Measurements from ENCODE around the gene CSNK2B.

GRCh38 chr6:31705931-31706330 is 40.1 kb downstream of the CSNK2B start:
- TF ChIP-seq RAD21 (IDR thresholded peaks at IDR 0.05; ENCODE audit: insufficient read depth, low read depth, low read length) (no peak), EZH2 (IDR thresholded peaks at IDR 0.05; ENCODE audit: borderline replicate concordance, control insufficient read depth, low read depth, low read length) (no peak), CTCF (IDR thresholded peaks at IDR 0.05 in 2 of 3, conservative IDR thresholded peaks at IDR 0.05 in 1 of 3; ENCODE audit: control insufficient read depth in 2 of 3, extremely low read depth in 1 of 3, insufficient read depth in 1 of 3, low read depth in 3 of 3, low read length in 3 of 3) (no peak), REST (IDR thresholded peaks at IDR 0.05; ENCODE audit: low read depth, low read length) (no peak), NRF1 (conservative IDR thresholded peaks at IDR 0.05; ENCODE audit: low read depth, low read length) (no peak), ETV6 (conservative IDR thresholded peaks at IDR 0.05 in 1 of 2, IDR thresholded peaks at IDR 0.05 in 1 of 2; ENCODE audit: borderline replicate concordance in 1 of 2, low read depth in 1 of 2) (no peak), NFYB (IDR thresholded peaks at IDR 0.05; ENCODE audit: insufficient read depth, low read depth, low read length) (no peak), RELA (IDR thresholded peaks at IDR 0.05; ENCODE audit: borderline replicate concordance, partially characterized antibody) (no peak), SMC3 (IDR thresholded peaks at IDR 0.05; ENCODE audit: borderline replicate concordance, low read length) (no peak), PRDM15 (CRISPR knock-in tag; IDR thresholded peaks at IDR 0.05) (no peak), POLR2A (IDR thresholded peaks at IDR 0.05; ENCODE audit: low read depth, low read length) (no peak), JUNB (IDR thresholded peaks at IDR 0.05) (no peak), YBX1 (IDR thresholded peaks at IDR 0.05) (no peak)
